COLO668 (cell line): ENCODE measurements around the gene METTL17.
"Not testable (repeated sequence)": the region's sequence is repeated elsewhere in the genome, so short reads cannot be mapped to it uniquely, and the experiment has no call there.

Source experiments
- DNase-seq: peaks from one replicate; lab custom pipeline; 2025; ENCODE audit not compliant: unreplicated experiment; lab: John Stamatoyannopoulos, UW

METTL17 gene, protein sequence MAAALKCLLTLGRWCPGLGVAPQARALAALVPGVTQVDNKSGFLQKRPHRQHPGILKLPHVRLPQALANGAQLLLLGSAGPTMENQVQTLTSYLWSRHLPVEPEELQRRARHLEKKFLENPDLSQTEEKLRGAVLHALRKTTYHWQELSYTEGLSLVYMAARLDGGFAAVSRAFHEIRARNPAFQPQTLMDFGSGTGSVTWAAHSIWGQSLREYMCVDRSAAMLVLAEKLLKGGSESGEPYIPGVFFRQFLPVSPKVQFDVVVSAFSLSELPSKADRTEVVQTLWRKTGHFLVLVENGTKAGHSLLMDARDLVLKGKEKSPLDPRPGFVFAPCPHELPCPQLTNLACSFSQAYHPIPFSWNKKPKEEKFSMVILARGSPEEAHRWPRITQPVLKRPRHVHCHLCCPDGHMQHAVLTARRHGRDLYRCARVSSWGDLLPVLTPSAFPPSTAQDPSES

GRCh38 chr14:20989787-20990600 is at the start of gene METTL17:
METTL17 (plus strand) TSS chr14:20989980; CDS start chr14:20990003, 23 bp downstream.
- peak; percentile 88 for DNase-seq

DNA sequence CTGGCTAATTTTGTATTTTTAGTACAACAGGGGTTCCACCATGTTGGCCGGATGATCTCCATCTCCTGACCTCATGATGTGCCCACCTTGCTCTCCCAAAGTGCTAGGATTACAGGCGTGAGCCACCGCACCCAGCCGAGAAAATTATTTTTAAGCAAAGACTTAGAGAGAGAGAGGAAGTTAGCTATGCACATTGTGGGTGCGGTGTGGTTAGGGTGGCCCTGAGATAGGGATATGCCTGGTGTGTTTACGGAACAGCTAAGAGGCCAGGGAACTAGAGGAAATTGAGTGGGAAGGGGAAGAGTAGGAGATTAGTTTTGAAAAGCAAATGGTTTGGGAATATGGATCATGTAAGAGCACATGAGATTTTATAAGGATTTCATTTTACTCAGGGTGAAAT is 44.6 kb upstream of the METTL17 start:
- not testable (repeated sequence) for DNase-seq

GRCh38 chr14:20946707-20947106 is 43.1 kb upstream of the METTL17 start:
- not testable (repeated sequence) for DNase-seq

GRCh38 chr14:20954736-20955537 is 34.8 kb upstream of the METTL17 start, which contains the start of gene RNASE2:
RNASE2 (plus strand) TSS chr14:20955487; CDS start chr14:20955772, 285 bp downstream.
- not testable (repeated sequence) for DNase-seq

GRCh38 chr14:20955538-20955873 is 34.3 kb upstream of the METTL17 start:
- DNase-seq, result not testable (repeated sequence)

GRCh38 chr14:20956376-20956976 is 33.3 kb upstream of the METTL17 start:
- no peak for DNase-seq

DNA sequence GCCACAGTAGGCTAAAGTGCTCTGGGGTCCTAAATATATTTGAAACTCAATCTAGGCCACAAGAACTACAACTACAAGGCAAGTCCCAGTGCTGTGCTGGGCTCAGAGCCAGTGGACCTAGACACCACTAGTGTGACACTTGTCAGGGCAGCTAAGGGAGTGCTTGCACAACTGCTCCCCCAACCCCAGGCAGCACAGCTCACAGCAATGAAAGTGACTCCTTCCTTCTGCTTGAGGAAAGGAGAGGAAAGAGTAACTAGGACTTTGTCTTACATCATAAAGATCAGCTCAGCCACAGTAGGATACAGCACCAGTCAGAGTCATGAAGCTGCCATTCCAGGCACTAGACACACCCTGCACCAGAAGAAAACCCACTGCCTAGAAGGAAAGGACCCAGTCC is 30.8 kb upstream of the METTL17 start:
- not testable (repeated sequence) for DNase-seq

DNA sequence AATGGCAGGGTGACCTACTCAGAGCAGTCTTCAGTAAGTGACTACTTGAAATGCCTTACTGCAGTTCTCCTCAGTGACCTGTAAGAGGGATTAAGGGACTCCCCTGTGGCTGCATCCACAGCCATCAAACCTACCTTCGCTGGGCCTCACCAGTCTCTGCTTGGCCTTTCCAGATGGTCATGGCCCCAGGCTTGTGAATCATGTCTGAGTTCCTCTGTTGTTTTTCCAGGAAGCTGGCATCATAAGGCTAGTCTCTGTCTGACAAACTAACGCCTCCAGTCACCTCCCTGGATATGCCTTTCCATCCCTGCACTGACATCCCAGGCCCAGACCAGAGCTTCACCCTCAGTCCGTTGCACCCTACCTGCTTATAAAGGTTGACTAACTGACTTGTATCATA is 20.4 kb upstream of the METTL17 start:
- no peak for DNase-seq

GRCh38 chr14:20970647-20970982 is 19.2 kb upstream of the METTL17 start:
- DNase-seq, result no peak

GRCh38 chr14:20970983-20971704 is 18.6 kb upstream of the METTL17 start:
- peak; percentile 77 for DNase-seq

- DNase-seq, result no peak
These were observed 18.1 kb upstream of the METTL17 start for GRCh38 chr14:20971705-20972021.

DNA sequence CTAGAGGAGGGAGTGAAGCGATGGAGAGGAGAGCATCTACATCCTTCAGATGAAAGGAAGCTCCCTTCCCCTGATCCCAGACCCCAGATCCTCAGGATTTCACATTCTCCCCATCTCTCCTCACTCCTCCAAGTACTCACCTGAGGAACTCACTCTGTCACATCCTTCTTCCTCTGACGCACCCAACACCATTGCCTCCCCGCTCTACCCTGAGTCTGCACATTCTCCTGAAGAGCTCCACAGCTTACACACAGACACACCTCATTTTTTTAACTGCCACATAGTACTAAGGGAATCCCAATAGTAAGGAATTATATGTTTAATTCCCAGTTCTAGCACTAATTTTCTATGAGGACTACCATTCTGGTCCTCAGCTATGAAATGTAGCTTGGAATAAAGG is 16.3 kb upstream of the METTL17 start:
- DNase-seq, result no peak

GRCh38 chr14:20976291-20976690 is 13.5 kb upstream of the METTL17 start:
- no peak for DNase-seq

- DNase-seq, result no peak
These were observed 11.1 kb upstream of the METTL17 start for GRCh38 chr14:20978687-20979086.

GRCh38 chr14:20980906-20981305 is 8.9 kb upstream of the METTL17 start:
- no peak for DNase-seq

- no peak for DNase-seq
These were observed 7.0 kb upstream of the METTL17 start for GRCh38 chr14:20982646-20983369.

GRCh38 chr14:20985650-20986049 is 4.1 kb upstream of the METTL17 start:
- not testable (repeated sequence) for DNase-seq

DNA sequence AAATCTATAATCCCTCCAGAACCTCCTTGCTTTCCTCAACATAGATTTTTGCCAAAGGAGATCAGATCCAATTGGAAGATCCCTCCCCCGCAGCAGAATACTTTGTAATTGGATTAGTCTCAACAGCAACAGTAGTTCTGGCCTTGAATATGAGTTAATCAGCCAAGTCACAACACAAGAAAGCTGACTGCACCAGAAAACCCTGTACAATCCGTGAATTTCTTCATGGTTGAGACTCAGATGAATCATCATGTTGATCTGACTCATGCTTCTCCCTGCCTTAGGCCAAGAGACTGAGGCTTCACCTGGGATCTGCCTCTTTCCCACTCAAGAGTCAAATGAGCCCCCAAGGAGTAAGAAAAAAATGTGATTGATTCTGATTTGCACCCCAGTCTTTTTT is 3.0 kb upstream of the METTL17 start:
- no peak for DNase-seq

DNA sequence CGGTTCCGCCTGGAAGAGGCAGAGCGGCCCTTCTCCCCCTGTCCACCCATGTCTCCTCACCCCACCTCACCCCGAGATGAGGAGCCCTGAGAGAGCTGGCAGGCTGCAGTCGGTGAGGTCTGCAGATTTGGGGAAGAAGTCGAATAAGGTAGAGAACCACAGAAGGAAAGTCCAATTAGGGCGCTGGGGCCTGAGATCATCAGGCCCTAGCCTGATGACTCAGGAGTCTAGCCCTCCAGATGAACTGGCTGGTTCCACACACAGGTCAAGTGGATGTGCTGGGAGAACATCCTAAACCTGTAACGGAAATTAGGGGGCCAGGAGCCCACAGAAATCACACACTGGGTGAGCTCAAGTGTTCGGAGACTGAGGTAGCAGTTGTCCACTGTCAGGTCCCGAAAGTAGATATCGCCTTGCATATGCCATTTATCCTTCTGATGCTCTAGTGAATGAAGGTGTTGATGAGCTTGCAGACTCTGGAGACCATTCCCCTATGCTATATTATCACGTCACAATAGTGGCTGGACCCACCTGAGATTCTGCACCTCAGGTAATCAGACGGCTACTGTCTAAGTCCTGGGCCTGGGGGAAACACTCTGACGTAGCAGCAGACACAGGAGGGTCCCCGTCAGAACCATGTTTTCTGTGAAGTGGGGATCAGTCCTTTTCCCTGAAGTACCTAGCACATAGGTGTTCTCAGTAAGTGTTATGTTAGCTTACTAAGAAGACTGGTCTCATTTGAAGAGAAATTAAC is 886 bp upstream of the METTL17 start:
- no peak for DNase-seq
